Activated CD8-positive, alpha-beta memory T cell treated with anti-CD3 and anti-CD28 coated beads for 48 hours (primary cell): Measurements from ENCODE around the gene SART1.

Experiments
- DNase-seq, 3 experiments: peaks; one replicate each; pipeline ENCODE4 v3.0.0-alpha.2; 2020; ENCODE audit warnings: low read depth in 2 of 3, low spot score in 2 of 3

The SART1 gene

DNA sequence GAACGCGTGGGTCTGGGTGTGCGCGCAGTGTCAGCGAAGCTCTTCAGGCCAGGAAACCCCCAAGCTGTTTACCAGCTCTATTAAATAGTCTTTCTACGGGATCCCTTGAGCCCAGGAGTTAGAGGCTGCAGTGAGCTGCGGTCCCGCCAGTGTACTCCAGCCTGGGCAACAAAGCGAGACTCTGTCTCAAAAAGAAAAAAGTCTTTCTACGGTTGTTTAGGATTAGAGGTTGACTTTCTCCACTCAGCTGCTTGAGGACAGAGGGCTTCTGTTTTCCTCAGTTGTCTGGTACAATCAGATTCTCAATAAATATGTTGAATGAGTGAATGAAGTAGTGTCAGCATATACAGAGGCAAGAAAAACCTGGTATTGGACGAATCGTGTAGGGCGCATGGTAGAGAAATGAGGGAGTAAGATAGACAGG, 619 bp downstream of the SART1 start:
- no peak for DNase-seq

DNA sequence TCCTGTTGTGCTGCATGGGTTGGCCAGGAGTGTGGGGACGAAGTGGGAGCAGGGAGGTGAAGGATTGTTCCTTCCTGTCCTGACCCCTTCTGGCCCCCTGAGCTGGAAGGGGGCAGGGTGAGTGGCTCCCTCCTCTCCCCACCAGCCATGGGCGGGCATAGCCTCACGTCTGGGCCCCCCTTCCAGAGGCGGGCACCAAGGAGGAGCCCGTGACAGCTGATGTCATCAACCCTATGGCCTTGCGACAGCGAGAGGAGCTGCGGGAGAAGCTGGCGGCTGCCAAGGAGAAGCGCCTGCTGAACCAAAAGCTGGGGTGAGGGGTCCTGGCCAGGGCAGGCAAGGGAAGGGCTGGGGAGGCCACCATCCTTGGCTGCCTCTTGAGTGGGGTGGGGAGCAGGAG, 3.4 kb downstream of the SART1 start:
- DNase-seq: no peak

DNA sequence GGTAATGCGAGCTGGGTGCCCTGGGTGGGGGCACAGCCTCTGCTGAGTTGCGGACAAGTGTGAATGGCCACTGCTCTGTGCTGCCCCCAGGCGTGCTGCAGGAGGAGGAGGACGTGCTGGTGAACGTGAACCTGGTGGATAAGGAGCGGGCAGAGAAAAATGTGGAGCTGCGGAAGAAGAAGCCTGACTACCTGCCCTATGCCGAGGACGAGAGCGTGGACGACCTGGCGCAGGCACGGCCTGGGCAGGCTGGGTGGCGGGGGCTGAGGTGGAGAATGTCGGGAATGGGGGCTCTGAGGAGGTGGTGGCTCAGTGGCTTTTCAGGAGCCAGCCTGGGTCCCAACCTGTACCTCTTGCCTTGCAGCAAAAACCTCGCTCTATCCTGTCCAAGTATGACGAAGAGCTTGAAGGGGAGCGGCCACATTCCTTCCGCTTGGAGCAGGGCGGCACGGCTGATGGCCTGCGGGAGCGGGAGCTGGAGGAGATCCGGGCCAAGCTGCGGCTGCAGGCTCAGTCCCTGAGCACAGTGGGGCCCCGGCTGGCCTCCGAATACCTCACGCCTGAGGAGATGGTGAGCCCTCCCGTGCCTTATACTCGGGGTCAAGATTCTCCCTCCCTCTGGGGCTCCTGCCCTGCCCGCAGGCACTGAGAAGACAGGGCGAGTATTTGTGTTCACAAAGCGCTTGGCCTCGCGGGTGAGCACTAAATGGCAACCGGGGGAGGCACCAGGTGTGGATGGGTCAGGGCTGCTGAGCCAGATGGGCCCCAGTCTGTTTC, 4.6 kb downstream of the SART1 start:
- DNase-seq: no peak

DNA sequence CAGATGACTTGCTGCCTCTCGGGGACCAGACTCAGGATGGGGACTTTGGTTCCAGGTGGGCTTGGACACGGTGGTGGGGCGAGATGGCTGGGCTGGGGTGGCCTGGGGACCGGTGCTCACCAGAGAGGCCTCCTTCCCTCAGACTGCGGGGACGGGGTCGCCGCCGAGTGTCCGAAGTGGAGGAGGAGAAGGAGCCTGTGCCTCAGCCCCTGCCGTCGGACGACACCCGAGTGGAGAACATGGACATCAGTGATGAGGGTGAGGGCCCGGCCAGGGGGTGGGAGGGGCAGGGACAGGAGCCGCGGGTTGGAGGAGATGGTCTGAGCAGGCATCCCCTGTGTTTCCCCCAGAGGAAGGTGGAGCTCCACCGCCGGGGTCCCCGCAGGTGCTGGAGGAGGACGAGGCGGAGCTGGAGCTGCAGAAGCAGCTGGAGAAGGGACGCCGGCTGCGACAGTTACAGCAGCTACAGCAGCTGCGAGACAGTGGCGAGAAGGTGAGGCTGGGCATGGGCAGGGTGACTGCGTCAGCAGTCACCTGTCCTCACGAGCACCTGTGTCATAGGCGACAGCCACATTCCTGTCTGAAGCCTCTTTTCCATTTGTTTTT, 5.9 kb downstream of the SART1 start:
- DNase-seq: no peak

DNA sequence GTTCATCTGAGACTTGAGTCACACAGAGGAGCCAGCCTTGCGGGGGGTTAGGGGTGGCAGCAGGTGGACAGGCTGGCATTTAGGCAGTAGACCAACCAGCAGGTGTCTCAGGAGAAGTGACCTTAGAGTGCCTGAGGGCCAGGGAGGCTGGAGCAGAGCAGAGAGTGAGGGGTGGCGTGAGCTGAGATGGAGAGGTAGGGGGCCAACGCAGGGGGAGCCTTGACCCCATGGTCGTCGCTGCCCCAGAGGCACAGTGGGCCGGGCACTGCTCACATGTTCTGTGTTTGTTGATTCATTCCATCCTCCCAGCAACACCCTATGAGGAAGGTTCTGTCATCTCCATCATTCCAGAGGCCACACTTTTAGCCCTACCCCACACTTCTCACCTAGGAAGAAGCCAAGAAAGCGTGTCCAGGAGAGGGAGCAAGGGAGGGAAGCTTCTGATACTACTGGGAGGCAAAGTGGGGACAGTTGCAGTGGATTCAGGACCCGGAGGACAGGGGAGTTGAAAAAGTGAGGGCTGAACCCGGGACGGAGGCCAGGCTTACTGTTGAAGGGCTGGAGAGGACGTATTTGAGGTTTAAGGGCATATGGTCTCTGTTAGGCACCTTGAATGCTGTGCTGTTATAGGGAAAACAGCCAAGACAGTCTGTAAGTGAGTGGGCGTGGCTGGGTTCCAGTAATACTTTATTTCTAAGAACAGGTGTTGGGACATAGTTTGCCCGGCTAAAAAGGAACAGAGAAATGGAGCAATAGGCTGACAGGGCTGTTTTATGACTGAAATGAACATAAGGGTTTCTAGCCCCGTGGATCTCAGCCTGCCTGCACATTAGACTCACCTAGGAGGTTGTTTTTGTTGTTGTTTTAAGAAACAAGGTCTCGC, 7.3 kb downstream of the SART1 start:
- DNase-seq: no peak

DNA sequence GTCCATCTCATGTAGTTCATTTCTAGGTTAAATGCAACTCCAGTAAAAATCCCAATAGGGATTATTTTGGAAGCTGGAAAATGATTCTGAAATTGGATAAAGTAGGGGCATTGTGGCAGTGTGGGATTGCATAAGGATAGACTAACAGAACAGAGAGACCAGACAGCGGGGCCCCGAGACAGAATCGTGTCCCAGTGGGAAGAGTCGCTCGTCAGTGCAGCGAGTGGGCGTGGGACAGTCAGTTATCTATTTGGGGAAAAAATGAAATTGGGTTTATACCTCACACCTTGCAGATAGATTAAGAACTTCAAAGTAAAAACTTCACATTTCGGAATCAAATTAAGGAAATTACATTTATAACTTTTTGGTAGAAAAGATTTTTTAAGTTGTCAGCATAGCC, 10.6 kb downstream of the SART1 start:
- no peak for DNase-seq

DNA sequence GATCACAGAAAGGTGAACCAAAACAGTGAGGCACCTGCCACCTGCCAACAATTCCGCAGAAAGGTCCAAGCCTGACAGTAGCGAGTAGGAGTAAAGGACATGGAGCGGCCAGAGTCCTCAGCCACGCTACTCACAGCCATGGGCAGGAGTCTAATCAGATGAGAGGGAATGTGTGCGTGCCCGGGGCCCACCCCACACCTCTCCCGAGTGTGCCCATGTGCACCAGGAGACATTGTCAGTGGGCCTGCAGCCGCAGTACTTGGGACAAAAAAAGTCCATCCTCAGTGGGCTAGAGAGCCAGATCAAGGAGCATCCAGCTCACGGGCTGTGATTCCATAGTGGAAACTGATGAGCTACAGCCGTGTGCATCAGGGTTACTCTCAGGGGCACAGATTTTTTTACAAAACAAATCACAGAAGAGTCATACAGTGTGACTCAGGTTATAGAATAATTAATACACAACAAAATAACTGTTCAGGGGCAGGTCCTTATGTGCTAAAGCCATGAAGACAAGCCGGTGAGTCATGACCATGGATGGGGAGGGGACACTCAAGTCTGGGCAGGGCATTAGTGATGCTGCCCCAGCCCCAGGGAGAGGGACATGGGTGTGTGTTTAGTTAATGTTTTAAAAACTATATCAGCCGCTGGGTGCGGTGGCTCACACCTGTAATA, 12.0 kb downstream of the SART1 start:
- no peak for DNase-seq

DNA sequence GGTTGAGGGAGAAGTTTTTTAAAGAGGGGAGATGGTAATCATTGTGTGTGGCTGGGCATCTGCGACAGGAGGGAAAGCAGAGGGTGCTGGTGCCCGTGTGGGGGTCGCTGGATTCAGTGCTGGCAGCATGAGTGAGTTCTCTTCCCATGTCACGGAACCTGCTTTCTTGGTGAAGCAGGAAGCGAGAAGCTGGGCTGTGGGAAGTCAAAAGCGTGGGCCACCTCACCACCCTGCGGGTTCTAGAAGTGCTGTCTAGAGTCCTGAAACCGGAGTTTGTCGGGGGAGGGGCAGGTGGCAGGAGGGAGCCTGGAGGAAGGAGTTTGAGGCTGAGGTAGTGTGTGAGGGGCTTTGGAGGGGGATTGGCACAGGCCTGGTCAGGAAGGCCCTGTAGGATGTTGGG, 14.2 kb downstream of the SART1 start:
- no peak for DNase-seq

DNA sequence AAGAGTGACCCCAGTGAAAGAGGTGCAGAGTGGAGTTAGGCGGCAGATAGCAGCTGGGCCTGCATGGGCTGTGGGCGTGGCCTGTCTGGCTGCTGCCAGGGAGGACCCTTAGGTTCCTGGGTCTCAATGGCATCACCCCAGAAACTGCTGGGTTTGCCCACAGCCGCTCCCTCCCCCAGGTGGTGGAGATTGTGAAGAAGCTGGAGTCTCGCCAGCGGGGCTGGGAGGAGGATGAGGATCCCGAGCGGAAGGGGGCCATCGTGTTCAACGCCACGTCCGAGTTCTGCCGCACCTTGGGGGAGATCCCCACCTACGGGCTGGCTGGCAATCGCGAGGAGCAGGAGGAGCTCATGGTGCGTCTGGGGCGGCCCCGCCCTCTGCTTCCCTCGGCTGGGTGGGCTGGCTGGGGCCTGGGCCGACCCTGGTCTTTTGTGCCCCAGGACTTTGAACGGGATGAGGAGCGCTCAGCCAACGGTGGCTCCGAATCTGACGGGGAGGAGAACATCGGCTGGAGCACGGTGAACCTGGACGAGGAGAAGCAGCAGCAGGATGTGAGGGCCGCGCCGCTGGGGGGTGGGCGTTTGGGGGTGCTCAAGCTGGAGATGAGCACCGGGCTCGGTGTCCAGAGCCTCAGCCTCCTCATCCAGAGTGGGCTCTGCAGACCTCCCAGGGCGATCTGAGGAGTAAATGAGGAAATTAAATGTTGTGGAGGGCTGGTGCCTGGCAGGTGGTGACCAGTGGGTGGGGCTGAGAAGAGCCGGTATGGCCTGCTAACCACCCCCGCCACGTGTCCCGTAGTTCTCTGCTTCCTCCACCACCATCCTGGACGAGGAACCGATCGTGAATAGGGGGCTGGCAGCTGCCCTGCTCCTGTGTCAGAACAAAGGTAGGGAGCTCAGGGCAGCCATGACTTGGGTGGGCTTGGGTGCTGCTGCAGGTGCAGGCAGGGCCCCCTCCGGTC, 15.0 kb downstream of the SART1 start:
- DNase-seq: no peak

DNA sequence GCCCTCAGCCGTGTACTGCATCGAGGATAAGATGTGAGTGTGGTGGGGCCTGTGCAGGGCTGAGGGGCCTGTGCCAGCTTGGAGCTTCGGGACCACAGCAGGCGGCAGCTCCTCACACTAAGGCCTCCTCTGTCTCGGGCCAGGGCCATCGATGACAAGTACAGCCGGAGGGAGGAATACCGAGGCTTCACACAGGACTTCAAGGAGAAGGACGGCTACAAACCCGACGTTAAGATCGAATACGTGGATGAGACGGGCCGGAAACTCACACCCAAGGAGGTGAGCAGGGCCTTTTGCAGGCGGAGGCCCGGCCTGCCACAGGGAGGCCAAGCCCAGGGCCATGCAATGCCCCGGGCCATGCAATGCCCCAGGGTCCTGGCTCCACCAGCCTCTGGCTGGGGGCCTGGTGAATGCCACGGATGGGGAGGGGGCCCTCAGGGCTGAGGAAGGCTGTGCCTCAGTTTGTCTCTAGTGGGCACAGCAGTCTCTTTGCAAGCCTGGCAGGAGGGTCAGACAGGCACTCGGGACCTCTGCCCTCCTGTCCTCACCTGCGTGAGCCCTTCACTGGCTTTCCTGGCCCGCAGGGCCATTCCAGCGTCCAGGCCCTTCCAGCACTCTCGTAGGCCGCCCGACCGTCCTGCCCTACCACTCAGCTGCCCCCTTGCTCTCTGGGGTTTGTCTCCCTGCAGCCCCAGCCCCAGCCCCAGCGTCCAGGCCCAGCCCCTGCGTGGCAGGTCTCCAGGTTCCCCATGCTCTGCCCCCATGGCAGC, 16.3 kb downstream of the SART1 start:
- no peak for DNase-seq

DNA sequence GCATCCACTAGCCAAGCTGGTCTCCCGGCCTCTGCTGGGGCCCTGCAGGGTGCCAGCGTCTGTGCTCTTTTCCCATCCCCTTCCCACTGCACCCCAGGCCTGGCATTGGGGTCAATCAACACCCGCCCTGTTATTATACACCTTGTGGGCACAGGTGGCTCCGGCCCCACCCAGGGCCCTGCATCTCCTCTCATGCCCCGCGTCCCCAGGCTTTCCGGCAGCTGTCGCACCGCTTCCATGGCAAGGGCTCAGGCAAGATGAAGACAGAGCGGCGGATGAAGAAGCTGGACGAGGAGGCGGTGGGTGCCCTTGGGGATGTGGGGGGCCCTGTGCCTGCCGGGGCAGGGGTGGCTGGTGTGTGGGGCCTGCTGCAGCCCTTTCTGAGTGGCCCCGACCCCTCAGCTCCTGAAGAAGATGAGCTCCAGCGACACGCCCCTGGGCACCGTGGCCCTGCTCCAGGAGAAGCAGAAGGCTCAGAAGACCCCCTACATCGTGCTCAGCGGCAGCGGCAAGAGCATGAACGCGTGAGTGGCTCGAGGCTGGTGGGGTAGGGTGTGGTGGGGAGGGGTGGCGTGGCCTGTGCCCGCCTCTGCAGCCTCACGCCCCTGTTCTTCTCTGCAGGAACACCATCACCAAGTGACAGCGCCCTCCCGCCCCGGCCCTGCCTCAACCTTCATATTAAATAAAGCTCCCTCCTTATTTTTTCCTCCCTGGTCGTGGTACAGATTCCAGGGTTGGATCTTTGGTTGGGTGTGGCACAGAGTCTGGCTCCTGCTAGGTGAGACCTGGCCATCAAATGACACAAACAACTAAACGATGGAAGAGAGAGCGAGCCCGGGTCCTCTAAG, 17.1 kb downstream of the SART1 start:
- no peak for DNase-seq

DNA sequence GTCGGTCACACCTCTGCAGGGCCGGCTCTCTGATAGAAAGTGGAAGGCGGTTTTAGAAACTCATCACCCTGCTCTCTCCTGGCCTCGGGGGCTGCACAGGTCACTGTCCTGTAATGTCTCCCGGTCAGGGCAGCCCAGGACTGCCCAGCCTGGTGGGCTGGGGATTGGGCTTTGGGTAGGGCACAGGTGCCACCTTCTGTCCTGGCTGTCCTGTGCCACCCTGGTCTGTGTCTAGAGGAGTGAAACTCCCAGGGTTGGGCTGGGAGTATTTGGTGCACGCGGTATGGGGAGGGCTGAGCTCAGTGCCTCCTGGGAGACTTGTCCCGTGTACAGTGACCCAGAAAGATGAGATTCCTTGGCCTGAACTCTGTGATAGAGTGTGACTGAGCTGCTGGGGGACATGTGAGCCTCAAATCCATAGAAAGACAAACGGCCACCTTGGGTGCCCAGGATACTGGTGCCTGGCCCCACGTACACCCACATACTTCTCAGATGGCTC, 17.8 kb downstream of the SART1 start:
- no peak for DNase-seq

DNA sequence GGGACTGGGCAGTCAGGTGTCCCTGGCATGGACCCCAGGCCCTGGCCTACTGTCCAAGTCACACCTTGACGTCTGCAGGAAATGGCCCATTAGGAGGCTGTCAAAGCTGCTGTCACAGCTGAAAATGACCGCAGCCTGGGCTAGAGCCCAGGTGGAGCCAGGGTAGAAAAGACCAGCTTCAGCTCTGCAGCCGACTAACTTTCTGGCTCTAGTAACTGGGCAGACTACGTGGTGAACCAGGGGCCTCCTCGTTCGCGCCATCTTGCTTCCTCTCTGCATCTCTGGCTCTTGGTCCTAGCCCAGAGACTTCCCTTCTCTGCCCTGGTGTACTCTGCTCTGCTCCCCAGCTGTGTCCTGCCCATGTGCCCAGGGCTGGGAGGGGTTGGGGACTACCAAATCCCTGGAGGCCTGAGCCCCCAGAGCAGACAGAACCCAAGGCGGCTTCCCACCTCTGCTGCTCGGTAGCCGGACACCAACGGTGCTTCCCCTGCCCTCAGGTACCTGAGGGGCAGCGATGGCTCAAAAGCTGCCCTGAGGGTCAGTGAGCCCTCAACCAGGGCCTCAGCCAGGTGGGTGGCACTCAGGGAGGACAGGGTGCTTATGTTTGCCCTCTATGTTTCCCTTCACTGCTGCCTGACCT, 19.7 kb downstream of the SART1 start:
- DNase-seq: no peak

DNA sequence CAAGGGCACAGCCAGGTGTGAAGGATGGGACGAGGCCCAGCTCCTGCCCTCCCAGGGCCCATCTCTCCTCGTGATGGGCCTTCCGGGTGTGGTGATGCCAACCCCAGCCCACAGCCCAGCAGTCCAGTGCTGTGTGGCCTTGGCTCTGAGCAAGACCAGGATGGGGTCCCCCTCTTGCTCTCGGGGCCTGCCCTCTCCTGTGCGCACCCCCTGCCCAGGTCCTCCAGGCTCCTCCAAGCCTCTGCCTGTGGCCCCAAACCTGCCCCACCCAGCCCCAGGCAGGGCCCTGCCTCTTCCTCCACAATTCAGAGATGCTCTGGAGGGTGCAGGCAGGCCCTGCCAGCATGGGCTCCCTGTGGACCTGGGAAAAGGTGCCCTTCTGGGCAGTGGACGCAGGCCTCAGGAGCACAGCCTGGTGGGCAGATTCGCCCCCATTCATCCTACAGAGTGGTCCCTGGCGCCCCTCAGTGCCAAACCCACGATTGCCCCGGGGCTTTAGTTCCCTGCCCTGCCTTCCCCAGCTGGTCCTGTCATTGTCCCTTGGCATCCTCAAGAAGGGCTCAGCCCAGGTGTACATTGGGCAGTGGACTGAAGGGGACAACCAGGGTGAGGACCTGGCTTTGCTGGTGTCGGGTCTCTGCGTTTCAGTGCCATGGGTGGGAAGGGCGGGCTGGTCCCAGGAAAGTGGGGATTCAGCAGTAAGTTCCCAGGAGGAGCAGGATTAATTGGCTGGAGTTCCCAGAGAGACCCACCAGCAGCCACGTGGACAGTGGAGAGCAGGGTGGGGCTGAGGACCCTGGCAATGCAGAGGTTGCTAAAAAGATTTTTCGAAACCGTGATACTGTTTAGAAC, 20.7 kb downstream of the SART1 start:
- DNase-seq: no peak

DNA sequence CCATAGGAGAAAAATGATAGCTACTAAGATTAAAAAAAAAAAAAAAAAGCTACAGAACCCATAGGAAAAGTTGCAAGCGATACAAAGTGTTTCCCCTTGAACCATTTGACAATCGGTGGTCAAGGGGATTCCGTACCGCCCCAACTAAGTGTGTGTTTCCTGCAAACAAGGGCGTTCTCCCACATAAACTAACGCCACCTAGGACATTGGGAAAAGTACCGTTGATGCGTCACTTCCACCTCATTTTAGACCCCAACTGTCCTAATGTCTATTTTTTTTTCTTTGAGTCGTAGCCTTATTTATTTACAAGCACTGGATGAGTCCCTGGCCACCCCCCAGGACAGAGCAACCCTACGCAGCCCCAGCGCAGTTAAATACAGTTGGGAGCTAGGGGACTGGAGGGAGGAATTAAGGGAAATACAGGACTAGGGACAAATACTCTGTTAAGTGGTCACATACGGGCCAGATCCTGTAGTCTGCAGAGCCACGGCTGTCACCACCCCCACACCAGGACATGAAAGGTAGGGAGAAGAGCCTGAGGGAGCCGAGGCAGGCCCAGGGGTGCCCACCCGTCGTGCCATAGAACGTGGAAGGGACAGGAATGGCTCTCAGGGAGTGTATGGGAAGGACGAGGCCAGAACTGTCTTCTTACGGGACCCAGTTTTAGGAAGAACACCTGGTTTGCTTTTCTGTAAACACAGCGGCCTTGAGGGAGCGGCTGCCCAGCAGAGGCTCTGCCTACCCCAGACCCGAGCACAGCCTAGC, 21.5 kb downstream of the SART1 start:
- no peak for DNase-seq

DNA sequence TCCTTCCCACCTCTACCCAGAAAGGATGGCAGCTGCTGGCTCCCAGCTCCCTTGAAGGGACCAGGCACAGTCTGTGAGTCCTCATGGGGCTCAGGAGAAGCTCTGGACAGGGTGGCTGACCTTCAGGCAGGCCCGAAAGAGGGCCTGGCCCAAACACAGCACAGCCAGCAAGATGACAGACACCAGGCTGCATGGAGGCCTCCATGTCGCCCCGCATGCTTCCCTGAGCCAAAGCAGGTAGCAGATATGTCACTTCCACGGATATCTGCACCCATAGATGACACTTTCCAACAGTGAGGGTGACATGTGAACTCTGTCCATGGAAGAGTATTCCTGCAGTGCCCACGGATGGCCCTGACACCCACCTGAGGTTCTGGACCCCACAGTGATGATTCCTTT, 22.1 kb downstream of the SART1 start:
- DNase-seq: no peak
